HFFc6 (cell line): ENCODE data around the gene SMAD5. TPM values are rescaled to one million over a fixed set of nuclear protein-coding genes. Genes with fewer than 3 reads are reported as not detected.

ENCODE experiments used
- DNase-seq: peaks from one replicate; pipeline ENCODE4 v3.0.0-alpha.2; 2018
- H3K27ac Mint-ChIP-seq: 2 replicates; pipeline ENCODE4 v1.8.0; 2020; ENCODE audit warnings: mild to moderate bottlenecking, mixed read lengths
- H3K27me3 Mint-ChIP-seq: 2 replicates; pipeline ENCODE4 v1.8.0; 2021; ENCODE audit warnings: mild to moderate bottlenecking, moderate library complexity, mixed read lengths; ENCODE audit not compliant: insufficient read depth
- H3K36me3 Mint-ChIP-seq: 2 replicates; pipeline ENCODE4 v1.8.0; 2021; ENCODE audit warnings: low read depth, mixed read lengths
- H3K4me1 Mint-ChIP-seq: 2 replicates; pipeline ENCODE4 v1.8.0; 2020; ENCODE audit warnings: low read depth, mixed read lengths
- H3K4me3 Mint-ChIP-seq: 2 replicates; pipeline ENCODE4 v1.8.0; 2020; ENCODE audit warnings: mild to moderate bottlenecking, moderate library complexity, mixed read lengths
- H3K9me3 Mint-ChIP-seq: 2 replicates; pipeline ENCODE4 v1.8.0; 2020; ENCODE audit warnings: mild to moderate bottlenecking, mixed read lengths
- CTCF ChIP-seq: fragments of 200-600 bp; sonication (generic); IDR thresholded peaks from 2 replicates; pipeline ENCODE4 v1.5.0; 2021; ENCODE audit warnings: antibody characterized with exemption, mild to moderate bottlenecking
- total RNA-seq, 6 experiments: library from RNA; stranded (reverse); fragmentation: NEBNext Ultra II Directional; extraction: Animal tissue kit (Norgen Biotek cat#: 25700); gene quantifications; 2 replicates in 1 of 6; 3 replicates in 5 of 6; pipeline ENCODE4 v1.2.3, GENCODE V29; 2021

SMAD5 gene
- total RNA-seq, 6 experiments from 2014 or later = 54.9 to 66.9 (median 62.6) TPM

DNA sequence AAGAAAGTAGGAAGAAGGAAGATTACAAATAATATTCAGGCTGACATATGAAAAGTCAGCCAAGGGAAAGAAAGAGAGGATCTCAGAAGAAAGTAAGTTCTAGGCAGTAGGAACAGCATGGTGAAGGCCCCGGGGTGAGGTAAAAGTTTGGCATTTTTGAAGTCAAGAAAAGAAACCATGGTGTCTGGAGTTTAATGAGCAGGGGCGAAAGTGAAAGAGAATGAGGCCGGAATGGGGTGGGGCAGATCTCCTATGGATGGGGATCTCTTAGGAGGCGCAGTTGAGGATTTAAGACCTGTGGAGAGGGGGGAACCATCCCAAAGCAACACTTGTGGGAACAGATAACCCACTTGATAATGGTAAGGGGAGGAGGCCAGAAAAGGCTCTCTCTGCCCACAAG lies 42.3 kb upstream of the SMAD5 start:
- H3K4me1 Mint-ChIP-seq = peaks cover 15% of the 10 kb centered on the region; the same call in 1 of the 2 replicates
- H3K36me3 Mint-ChIP-seq = no peaks in the 10 kb centered on the region
- H3K27ac Mint-ChIP-seq = no peak overlapping the region
- peak overlapping the region; percentile 5; the same call in 1 of the 2 replicates for H3K4me3 Mint-ChIP-seq
- TF ChIP-seq CTCF = no peak
- no peaks in the 10 kb centered on the region for H3K9me3 Mint-ChIP-seq
- peaks cover 10% of the 10 kb centered on the region for H3K27me3 Mint-ChIP-seq
- DNase-seq = no peak

DNA sequence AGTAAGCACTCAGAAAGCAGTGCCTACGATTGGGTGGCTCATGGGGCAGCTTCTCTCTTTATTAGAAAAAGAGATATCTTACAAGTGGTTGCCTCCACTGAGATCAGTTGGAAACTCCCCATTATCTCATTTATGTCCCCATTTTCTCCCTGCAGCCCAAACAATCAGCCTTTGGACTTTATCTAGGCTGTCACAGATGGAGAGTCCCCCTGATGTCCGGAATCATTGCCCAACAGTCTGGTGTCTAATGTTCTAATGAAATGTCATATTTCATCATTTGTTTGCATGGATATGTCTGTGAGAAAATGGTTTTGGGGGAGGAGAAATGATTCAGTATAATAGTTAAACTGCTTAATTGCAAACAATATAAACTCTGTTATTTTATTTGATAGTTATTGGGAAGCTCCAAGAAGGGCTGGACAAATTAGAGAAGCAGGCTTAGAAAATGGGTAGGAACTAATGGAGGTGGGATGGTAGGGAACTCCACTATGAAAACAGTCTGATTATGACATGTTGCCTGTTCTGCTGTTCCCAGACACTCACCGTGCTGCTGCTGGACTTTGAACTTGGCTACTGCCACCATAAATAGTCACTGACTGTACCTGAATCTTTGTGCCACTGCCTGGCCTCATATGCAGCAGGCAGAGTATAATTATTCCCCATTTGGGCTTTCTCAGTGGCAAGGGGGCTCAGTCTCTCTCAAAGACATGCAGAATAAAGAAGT lies 38.3 kb upstream of the SMAD5 start:
- DNase-seq = no peak
- H3K27me3 Mint-ChIP-seq = peaks cover 15% of the 10 kb centered on the region
- H3K9me3 Mint-ChIP-seq = no peaks in the 10 kb centered on the region
- H3K4me1 Mint-ChIP-seq = peaks cover 6% of the 10 kb centered on the region; the same call in 1 of the 2 replicates
- H3K4me3 Mint-ChIP-seq = no peak overlapping the region
- H3K36me3 Mint-ChIP-seq = no peaks in the 10 kb centered on the region
- no peak overlapping the region for H3K27ac Mint-ChIP-seq
- no peak for TF ChIP-seq CTCF

DNA sequence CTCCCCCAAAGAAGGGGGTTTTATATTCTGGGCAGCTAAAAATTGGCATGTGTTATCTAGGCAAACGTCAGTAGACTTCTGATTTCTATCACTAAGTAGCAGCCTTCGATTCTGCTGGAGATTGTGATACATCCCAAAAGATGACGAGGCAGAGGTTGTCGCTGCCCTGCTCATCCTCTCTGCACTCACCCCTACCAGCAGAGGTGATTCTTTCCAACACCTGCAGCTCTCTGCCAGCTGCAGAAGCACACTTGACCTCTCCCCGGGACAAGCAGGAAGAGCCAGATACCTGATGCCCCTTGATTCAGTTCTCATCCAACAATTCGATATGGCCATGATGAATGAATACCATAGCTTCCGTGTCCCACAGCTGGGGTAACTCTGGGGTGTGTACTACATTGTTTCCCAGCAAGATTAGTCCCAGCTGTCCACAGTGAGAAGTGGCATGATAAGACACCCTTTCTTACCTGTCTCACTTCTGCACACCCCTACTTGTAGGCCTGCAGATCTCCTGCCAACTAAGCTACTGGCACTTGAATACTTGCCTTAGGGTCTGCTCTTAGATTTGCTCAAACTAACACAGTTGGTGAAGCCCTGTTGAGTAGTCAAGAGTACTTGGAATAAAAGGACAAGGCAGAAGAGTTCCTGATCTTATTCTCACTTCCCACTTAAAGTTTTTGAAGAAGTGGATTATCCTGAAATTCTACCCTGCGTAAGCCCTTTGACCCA lies 37.6 kb upstream of the SMAD5 start:
- peaks cover 10% of the 10 kb centered on the region for H3K27me3 Mint-ChIP-seq
- TF ChIP-seq CTCF = no peak
- no peak overlapping the region for H3K27ac Mint-ChIP-seq
- H3K36me3 Mint-ChIP-seq = no peaks in the 10 kb centered on the region
- H3K4me1 Mint-ChIP-seq = peaks cover 4% of the 10 kb centered on the region; the same call in 1 of the 2 replicates
- H3K9me3 Mint-ChIP-seq = no peaks in the 10 kb centered on the region
- no peak overlapping the region for H3K4me3 Mint-ChIP-seq
- no peak for DNase-seq

- no peak for TF ChIP-seq CTCF
- no peaks in the 10 kb centered on the region for H3K9me3 Mint-ChIP-seq
- H3K36me3 Mint-ChIP-seq = no peaks in the 10 kb centered on the region
- H3K27me3 Mint-ChIP-seq = peaks cover 10% of the 10 kb centered on the region
- no peak overlapping the region for H3K27ac Mint-ChIP-seq
- H3K4me1 Mint-ChIP-seq = no peaks in the 10 kb centered on the region
- H3K4me3 Mint-ChIP-seq = no peak overlapping the region
- no peak for DNase-seq
These were observed 34.5 kb upstream of the SMAD5 start for GRCh38 chr5:136098176-136098575.

DNA sequence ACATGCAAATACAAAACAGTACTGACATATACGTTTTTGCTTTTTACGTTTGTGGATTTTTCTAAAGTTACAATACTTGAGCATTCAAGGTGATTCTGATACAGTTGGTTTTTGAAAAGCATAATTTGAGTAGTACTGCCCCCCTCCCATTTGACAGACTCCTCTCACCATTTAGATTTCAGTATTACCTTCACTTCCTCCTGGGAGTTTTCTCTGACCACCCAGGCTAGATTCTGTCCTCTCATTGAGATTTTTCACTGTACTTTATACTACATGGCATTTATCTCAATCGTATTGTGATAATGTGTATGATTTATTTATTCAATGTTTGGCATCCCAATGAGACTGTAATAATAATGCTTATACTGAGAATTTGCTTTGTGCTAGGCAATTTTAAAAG lies 32.8 kb upstream of the SMAD5 start:
- TF ChIP-seq CTCF = no peak
- Mint-ChIP-seq H3K4me3 (no peak overlapping the region), H3K27me3 (peaks cover 11% of the 10 kb centered on the region), H3K9me3 (no peaks in the 10 kb centered on the region), H3K4me1 (no peaks in the 10 kb centered on the region), H3K27ac (no peak overlapping the region), H3K36me3 (no peaks in the 10 kb centered on the region)
- no peak for DNase-seq
